Stimulated activated CD4-positive, alpha-beta T cell treated with anti-CD3 and anti-CD28 coated beads, Interleukin-1b, Interleukin-23, amount 100 ng/mL, for 4 hours (primary cell): ENCODE results near the gene HDAC7.

Experiments
- DNase-seq, 2 donors: peaks; one replicate each; pipeline ENCODE4 v3.0.0-alpha.2; 2020; ENCODE audit warnings: low read depth in 2 of 2

HDAC7 gene

DNA sequence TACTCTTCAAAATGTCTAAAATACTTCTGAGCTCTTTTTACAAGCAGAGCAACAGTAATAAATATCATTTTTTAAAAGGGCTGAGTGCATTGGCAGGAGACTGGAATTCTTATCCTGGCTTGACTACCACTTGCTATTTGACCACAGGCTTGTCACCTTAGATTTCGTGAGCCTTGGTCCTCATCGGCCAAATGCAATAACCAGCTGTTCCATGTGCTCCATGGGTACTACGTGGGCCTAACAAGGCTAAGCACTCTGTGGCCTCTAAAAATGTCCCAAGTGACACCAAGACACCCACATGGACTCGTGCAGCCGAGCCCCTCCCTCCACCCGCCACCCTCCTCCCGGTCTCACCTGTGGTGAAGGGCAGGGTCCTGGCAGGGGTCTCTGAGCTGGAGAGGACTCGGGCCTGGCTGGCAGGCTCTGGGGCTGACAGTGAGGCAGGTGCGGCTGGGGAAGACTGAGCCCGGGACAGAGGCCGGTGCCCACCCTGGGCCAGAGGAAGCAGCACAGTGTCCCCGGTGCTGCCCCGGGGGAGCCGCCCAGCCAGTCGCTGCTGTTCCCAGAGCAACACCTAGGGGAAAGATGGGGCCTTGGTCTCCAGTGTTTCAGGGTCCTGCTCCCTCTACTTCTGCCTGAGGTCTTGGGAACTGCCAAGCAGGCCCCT, 26.6 kb downstream of the HDAC7 start:
- DNase-seq = no peak

GRCh38 chr12:47791874-47792273, 27.8 kb downstream of the HDAC7 start:
- DNase-seq = no peak

GRCh38 chr12:47791351-47791746, 28.4 kb downstream of the HDAC7 start:
- DNase-seq = no peak

GRCh38 chr12:47790676-47791350, 28.9 kb downstream of the HDAC7 start:
- DNase-seq = no peak

- no peak for DNase-seq
Observed at GRCh38 chr12:47789712-47790489, 29.8 kb downstream of the HDAC7 start.

DNA sequence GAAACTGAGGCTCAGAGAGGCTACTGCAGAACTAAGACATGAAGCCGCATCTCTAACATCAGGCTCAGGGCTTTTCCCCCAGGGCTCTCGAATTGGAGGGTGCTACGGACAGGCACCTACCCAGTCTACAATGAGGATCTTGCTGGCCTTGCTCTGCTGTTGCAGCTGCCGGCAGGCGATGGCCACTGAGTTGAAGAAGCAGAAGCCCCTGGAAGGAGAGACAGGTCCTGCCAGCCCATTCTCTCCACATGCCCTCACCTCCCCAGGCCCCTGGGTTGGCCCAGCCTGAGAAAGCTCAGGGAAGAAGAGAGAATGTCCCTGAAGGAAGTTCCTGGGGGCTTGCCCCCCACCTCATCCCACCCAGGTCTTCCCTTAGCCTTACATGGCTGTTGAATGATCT, 30.6 kb downstream of the HDAC7 start:
- no peak for DNase-seq

- no peak for DNase-seq
Observed at GRCh38 chr12:47787596-47788319, 31.9 kb downstream of the HDAC7 start.

GRCh38 chr12:47786662-47787280, 32.9 kb downstream of the HDAC7 start:
- no peak for DNase-seq

DNA sequence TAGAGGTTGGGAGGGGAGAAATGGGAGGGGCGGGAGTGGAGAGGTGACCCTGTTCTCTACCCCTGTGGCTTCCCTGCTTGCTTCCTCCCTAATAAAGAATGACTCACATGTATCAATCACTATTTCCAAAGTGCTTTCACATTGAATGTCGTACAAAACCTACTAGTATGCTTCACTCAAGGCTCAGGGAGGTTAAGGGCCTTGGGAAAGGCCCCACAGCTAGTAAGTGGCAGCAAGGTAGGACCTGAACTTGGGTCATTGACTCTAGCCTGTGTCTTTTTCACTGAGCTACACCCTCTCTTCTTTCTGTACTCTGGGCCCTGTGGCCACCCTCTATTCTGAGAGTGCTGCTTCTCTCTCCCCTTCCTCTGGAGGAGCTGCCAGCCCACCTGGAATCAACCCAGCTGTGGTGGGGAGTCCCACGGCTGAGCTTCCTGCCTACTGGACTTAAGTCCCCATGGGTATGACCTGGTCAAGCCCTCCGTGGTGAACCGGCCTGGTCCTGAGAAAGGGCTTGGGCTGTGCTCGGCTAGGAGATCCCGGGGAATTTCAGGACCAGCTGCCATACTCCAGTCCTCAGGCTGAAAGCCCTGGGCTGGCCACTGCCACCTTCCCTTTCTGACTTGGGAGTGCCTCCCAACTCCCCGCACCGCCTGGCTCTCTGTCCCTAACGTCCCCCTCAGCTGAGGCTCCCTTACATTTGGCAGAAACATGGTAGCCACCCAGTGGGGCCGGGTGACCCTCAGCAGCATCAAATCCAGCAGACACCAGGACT, 33.6 kb downstream of the HDAC7 start:
- DNase-seq = no peak

DNA sequence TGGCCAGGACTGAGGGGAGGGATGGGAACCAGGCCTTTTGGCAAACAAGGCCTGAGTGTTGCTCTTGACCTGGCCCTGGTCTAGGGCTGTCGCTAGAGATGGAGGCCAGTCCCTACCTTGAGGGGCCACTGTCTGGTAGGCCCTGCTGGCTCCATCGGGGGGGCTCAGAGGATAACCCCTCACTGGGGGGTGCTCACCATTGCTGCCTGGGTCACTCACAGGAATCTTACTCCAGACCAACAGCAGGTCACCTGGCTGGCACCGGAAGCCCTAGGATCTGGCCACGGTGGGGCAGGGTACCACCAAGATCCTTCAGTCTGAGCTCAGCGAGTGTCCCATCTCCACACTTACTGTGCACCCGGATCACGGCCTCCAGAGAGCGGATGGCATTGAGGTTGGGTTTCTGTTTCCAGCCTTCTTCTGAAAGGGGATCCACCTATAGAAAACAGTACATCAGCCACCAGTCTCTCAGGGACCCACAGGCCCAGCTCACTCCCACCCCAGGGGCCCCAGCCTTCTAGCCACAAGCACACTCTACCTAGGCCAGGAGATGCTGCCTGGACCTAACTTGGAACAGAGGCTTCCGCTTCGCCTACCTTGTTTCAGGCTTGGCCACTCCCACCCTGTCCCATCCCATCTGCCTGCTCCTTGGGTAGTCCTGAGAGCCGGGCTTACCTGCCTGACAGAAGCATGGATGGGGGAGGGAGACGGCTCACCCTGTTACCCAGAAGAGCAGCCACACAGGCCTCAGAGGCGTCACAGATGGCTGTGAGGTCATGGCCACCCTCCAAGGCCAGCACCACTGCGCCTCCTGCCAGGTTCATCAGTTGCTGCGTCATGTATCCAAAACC, 34.4 kb downstream of the HDAC7 start:
- no peak for DNase-seq

GRCh38 chr12:47783821-47784819, 35.6 kb downstream of the HDAC7 start:
- DNase-seq = no peak

DNA sequence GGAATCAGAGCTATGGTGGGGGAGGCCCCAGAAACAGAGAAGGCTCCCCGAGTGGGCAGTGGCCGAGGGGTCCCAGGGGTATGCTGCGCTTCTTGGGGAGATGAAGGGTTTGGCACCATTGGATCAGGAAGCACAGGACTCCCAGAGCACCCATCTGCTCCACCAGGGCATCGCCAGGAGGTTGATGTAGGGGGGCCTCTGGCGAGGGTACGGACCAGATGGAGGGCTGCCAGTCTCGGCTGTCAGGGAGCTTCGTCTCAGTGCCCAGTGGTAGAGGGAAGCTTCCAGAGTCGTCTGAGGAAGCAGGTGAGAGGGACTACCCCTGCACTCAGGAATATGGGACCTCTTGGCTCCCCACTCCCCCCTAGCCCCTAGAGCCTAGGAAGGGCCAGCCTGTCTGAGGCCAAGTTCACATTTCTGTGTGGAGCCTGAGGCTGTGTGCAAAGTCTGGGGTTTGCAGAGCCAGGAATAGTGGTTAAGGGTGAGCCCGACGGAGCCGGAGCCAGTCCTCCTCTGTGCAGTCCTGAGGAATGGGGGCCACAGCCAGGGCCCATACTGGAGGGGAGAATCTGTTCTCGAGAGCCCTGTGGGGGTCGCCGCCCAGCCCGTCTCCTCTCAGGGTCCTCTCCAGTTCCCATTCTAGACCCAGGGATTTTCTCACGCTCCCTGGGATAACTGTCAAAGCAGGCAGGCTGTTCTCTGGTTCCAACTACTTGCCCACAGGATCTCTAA, 36.5 kb downstream of the HDAC7 start:
- no peak for DNase-seq

GRCh38 chr12:47782372-47782770, 37.3 kb downstream of the HDAC7 start:
- no peak for DNase-seq

DNA sequence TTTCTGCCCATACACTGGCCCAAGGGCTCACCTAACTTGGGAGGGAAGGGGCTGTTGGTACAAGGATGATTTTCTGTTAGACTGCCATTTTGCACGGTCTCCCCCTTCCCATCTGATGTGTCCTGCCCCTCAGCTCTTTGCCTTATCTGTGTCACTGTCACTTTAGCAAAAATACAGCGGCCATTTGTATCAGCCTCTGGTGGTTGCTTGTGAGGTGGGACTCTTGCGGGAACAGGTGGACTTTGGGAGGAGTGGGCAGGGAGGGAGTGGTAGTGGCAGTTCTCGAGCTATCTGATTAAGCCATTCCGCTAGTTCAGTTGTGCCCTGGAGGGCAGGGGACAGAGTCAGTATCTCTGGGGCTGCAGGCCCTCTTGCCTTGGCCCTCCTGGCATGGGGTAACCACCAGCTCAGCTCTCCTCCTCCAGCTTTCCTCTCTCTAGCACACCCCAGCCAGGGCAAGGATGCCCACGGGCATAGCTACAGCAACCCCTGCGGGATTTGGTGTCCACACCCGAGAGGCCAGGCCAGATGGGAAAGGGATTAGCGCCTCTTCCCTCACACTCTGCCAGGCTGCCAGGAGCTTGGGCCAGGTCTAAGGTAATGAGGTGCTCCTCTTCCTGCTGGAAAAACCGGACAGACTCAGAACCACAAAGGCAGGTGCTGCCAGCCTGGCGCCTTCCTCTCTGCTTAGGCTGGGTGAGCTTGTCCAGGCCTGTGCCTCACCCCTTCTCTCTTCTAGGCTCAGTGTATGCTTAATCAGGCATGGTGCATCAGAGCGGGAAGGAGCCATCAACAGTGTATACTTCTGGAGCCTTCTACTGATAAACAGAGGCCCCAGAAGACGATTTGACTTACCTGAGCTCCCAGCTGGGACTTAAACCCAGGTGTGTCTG, 38.0 kb downstream of the HDAC7 start:
- DNase-seq = no peak

DNA sequence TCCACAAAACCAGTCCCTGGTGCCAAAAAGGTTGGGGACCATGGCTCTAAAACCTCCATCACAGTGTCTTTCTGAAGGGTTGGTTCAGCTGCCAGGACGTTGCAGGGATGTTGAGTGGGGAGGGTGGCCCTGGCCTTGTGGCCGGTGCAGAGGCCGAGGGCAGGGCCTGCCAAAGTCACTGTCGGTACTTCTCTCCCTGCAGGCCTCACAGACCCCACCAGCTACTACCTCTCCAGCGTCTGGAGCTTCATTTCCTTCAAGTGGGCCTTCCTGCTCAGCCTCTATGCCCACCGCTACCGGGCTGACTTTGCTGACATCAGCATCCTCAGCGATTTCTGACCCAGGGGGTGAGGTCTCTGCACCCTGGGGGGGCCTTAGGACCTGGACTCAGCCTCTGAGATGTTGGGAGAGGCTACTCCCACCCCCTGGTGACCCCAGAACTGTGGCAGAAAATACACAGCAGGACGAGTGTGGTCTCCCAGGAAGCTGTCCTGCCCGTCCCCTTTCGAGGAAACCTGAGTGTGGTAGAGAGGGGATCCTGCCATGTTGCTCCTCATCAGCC, 39.7 kb downstream of the HDAC7 start:
- DNase-seq = no peak

GRCh38 chr12:47779301-47779942, 40.3 kb downstream of the HDAC7 start:
- DNase-seq = peak; percentile 94 to 96
